ENCODE data around the gene CBLN3. TPM values are rescaled to one million over a fixed set of nuclear protein-coding genes. Genes with fewer than 3 reads are reported as not detected.

The CBLN3 gene
- total and polyA plus RNA-seq, 5 experiments from 2014 or later, result 0.23 to 4.8 (median 3.9) TPM; not detected in 2

- peaks cover 0 to 12% (median 9%) of the 10 kb centered on the region in 5 donors for H3K27me3 Mint-ChIP-seq
- ATAC-seq (no peak), DNase-seq (no peak)
- H3K27ac Mint-ChIP-seq, result no peak overlapping the region
- H3K4me1 Mint-ChIP-seq, result no peaks in the 10 kb centered on the region
- no peaks in the 10 kb centered on the region for H3K36me3 Mint-ChIP-seq
- no peaks in the 10 kb centered on the region for H3K9me3 Mint-ChIP-seq
- H3K4me3 Mint-ChIP-seq, result no peak overlapping the region
- POLR2A ChIA-PET, result no interaction called here
These were observed 48.0 kb downstream of the CBLN3 start for GRCh38 chr14:24381363-24382063.

DNA sequence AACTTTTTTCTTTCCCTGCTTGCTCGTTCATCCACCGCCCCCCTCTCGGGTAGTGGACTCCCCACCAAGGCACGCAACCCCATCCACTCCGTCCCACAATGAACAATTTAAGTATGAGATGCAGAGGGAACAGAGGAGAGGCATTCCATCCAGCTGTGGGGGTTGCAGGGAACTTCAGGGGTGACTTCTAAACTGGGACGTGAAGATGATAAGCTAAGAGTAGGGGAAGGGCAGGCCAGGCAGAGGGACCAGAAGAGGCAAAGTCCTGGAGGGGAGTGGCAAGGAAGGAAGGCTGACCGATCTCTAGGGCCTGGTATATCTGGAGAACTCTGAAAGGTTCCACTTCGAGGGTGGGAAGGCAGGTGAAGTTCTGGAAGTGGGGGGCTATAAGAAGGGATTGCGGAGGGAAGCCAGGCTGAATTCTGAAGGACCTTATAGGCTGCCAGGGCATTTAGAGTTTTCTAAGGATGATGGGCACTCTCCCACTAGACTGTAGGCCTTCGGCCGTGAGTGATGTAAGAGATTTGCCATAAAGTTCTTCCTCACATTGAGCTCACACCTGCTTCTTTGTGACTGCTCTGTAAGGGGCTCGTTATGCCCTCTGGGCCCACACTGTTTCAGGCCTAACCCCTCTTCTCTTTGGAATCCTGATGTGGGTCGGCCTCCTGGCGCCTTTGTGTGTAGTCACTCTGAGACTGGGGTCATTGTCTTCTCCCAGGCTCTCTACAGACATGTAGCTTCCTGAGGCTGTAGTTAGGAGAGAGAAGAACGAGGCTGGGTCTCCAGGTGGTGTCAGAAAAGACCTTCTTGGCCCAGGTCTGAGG, 49.3 kb downstream of the CBLN3 start:
- H3K27ac Mint-ChIP-seq, result no peak overlapping the region
- POLR2A ChIA-PET, result no interaction called here
- ATAC-seq (no peak), DNase-seq (no peak)
- no peak overlapping the region for H3K4me3 Mint-ChIP-seq
- no peaks in the 10 kb centered on the region for H3K4me1 Mint-ChIP-seq
- no peaks in the 10 kb centered on the region for H3K9me3 Mint-ChIP-seq
- peaks cover 0 to 10% (median 9%) of the 10 kb centered on the region in 5 donors for H3K27me3 Mint-ChIP-seq
- H3K36me3 Mint-ChIP-seq, result no peaks in the 10 kb centered on the region

DNA sequence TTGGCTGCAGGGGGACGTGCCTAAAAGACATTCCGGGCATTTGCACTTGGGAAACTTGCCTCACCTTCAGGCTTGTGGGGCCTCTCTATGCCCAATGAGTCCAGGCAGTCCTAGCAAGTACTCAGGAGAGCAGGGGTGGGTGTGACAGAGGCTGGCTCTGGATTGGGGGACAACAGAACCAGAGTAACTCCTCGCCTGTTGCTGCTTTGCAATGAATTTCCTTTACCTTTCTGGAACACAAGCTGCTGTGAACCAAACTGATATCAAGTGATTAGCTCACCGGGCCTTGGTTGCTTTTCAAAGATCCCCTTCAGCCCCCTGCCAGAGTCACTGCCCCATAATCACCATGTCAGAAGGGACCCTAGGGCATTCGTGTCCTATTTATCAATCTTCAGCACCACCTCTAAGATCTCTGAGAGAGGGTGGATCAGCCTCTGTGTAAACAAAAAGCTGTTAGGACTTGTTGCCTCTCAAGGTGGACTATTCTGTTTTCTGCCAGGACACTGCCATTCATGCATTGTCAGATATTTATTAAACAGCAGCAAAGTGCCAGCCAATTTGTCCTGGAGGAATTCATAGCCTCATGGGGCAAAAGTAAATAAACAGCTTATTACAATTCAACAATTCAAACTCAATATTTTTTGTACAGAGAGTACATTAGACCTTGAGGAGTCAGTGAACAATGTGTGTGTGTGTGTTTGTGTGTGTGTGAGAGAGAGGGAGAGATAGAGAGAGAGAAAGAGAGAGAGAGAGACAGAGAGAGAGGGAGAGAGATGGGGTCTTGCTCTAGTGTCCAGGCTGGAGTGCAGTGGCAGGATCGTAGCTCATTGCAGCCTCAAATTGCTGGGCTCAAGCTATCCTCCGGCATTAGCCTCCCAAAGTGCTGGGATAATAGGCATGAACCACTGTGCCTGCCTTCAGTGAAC, 50.2 kb downstream of the CBLN3 start:
- Mint-ChIP-seq H3K4me3 (no peak overlapping the region), H3K4me1 (no peaks in the 10 kb centered on the region), H3K27ac (no peak overlapping the region), H3K27me3 (peaks cover 0 to 13% (median 7%) of the 10 kb centered on the region in 5 donors), H3K36me3 (no peaks in the 10 kb centered on the region), H3K9me3 (no peaks in the 10 kb centered on the region)
- DNase-seq (no peak), ATAC-seq (no peak)
- POLR2A ChIA-PET, result interaction anchor here (0.6 to 1.0 kb wide), 2 partner anchors 11 to 21 kb away, joined by 3 read pairs; partner anchors contain the start of gene NFATC4

GRCh38 chr14:24378327-24378726, 51.1 kb downstream of the CBLN3 start:
- ATAC-seq (no peak), DNase-seq (no peak)
- Mint-ChIP-seq H3K27ac (no peak overlapping the region), H3K4me1 (no peaks in the 10 kb centered on the region), H3K4me3 (no peak overlapping the region), H3K36me3 (no peaks in the 10 kb centered on the region), H3K9me3 (no peaks in the 10 kb centered on the region), H3K27me3 (peaks cover 0 to 11% (median 7%) of the 10 kb centered on the region in 5 donors)
- POLR2A ChIA-PET, result interaction anchor here (1.0 to 1.6 kb wide), 2 partner anchors 10 to 39 kb away, joined by 3 read pairs; partner anchors contain the start of gene NFATC4

- H3K4me3 Mint-ChIP-seq, result no peak overlapping the region
- POLR2A ChIA-PET, result interaction anchor here (0.7 to 1.6 kb wide), 2 partner anchors 12 to 38 kb away, joined by 3 read pairs; no protein-coding TSS in a partner anchor
- no peak for DNase-seq
- no peak for ATAC-seq
- no peaks in the 10 kb centered on the region for H3K36me3 Mint-ChIP-seq
- H3K27ac Mint-ChIP-seq, result peak overlapping the region in 1 of 10 donors; percentile 44
- H3K4me1 Mint-ChIP-seq, result no peaks in the 10 kb centered on the region
- peaks cover 0 to 11% (median 7%) of the 10 kb centered on the region in 5 donors for H3K27me3 Mint-ChIP-seq
- no peaks in the 10 kb centered on the region for H3K9me3 Mint-ChIP-seq
These were observed 51.8 kb downstream of the CBLN3 start for GRCh38 chr14:24377657-24378056.

GRCh38 chr14:24377126-24377525, 52.3 kb downstream of the CBLN3 start:
- no peaks in the 10 kb centered on the region for H3K4me1 Mint-ChIP-seq
- no peak for DNase-seq

More at GRCh38 chr14:24377126-24377525, 52.3 kb downstream of the CBLN3 start:
- POLR2A ChIA-PET, result interaction anchor here (1.6 kb wide), 1 partner anchor 38 kb away, joined by 3 read pairs; no protein-coding TSS in a partner anchor
- H3K4me3 Mint-ChIP-seq, result no peak overlapping the region
- ATAC-seq, result no peak
- H3K27me3 Mint-ChIP-seq, result peaks cover 0 to 10% (median 7%) of the 10 kb centered on the region in 5 donors
- H3K36me3 Mint-ChIP-seq, result no peaks in the 10 kb centered on the region
- no peak overlapping the region for H3K27ac Mint-ChIP-seq
- no peaks in the 10 kb centered on the region for H3K9me3 Mint-ChIP-seq

Other genes with a start within 250 kb of the CBLN3 start
- gene IPO4, start 240.9 kb downstream of the CBLN3 start, total RNA-seq, result 10 to 100 TPM; 24.4 to 24.8 TPM
- 10 to 100 TPM; 20.2 to 27.5 (median 21.1) TPM for gene IPO4, start 240.9 kb downstream of the CBLN3 start, polyA plus RNA-seq
- 10 to 100 TPM; 19.4 to 22.1 TPM for gene TM9SF1, start 234.2 kb downstream of the CBLN3 start, total RNA-seq
- gene TM9SF1, start 234.2 kb downstream of the CBLN3 start, polyA plus RNA-seq, result 10 to 100 TPM; 23.1 to 29.8 (median 29.1) TPM
- gene TSSK4, start 224.0 kb downstream of the CBLN3 start, total RNA-seq, result 1 to 10 TPM in 1 of 2 experiments, under 1 TPM in 1; 0.30 to 1.1 TPM
- gene TSSK4, start 224.0 kb downstream of the CBLN3 start, polyA plus RNA-seq, result under 1 TPM; 0.79 to 0.95 (median 0.87) TPM
- 100 to 1,000 TPM in 1 of 2 experiments, 10 to 100 TPM in 1; 99.4 to 107 TPM for gene CHMP4A, start 216.2 kb downstream of the CBLN3 start, total RNA-seq
- gene CHMP4A, start 216.2 kb downstream of the CBLN3 start, polyA plus RNA-seq, result 100 to 1,000 TPM; 133 to 144 (median 143) TPM
- gene MDP1, start 213.6 kb downstream of the CBLN3 start, total RNA-seq, result 10 to 100 TPM; 13.7 to 15.3 TPM
- gene MDP1, start 213.6 kb downstream of the CBLN3 start, polyA plus RNA-seq, result 10 to 100 TPM; 33.8 to 39.1 (median 34.5) TPM
- gene NEDD8, start 197.3 kb downstream of the CBLN3 start, total RNA-seq, result 100 to 1,000 TPM in 1 of 2 experiments, 10 to 100 TPM in 1; 96.8 to 107 TPM
- gene NEDD8, start 197.3 kb downstream of the CBLN3 start, polyA plus RNA-seq, result 100 to 1,000 TPM; 302 to 320 (median 319) TPM
- 10 to 100 TPM; 76.4 to 78.6 TPM for gene GMPR2, start 196.7 kb downstream of the CBLN3 start, total RNA-seq
- 100 to 1,000 TPM in 1 of 3 donors, 10 to 100 TPM in 2; 79.7 to 111 (median 85.4) TPM for gene GMPR2, start 196.7 kb downstream of the CBLN3 start, polyA plus RNA-seq
- gene TINF2, start 187.0 kb downstream of the CBLN3 start, total RNA-seq, result 100 to 1,000 TPM; 125 to 136 TPM
- 100 to 1,000 TPM; 116 to 154 (median 150) TPM for gene TINF2, start 187.0 kb downstream of the CBLN3 start, polyA plus RNA-seq
- gene TGM1, start 166.5 kb downstream of the CBLN3 start, total RNA-seq, result 1 to 10 TPM; 6.5 to 6.9 TPM
- gene TGM1, start 166.5 kb downstream of the CBLN3 start, polyA plus RNA-seq, result under 1 TPM in 1 of 3 donors, not detected in 2; 0.13 TPM
- gene RABGGTA, start 158.1 kb downstream of the CBLN3 start, total RNA-seq, result 10 to 100 TPM; 43.3 to 46.5 TPM
- gene RABGGTA, start 158.1 kb downstream of the CBLN3 start, polyA plus RNA-seq, result 10 to 100 TPM; 12.7 to 22.1 (median 20.4) TPM
- gene DHRS1, start 129.9 kb downstream of the CBLN3 start, total RNA-seq, result 10 to 100 TPM; 27.5 to 34.2 TPM
- gene DHRS1, start 129.9 kb downstream of the CBLN3 start, polyA plus RNA-seq, result 10 to 100 TPM; 19.6 to 22.4 (median 20.8) TPM
- gene NOP9, start 129.8 kb downstream of the CBLN3 start, total RNA-seq, result 10 to 100 TPM; 21.8 to 25.8 TPM
- 1 to 10 TPM; 1.3 to 2.2 (median 1.6) TPM for gene NOP9, start 129.8 kb downstream of the CBLN3 start, polyA plus RNA-seq
- 10 to 100 TPM; 12.2 to 15.5 TPM for gene CIDEB, start 121.7 kb downstream of the CBLN3 start, total RNA-seq
- gene CIDEB, start 121.7 kb downstream of the CBLN3 start, polyA plus RNA-seq, result 10 to 100 TPM in 2 of 3 donors, 1 to 10 TPM in 1; 8.6 to 16.1 (median 13.2) TPM
- gene LTB4R2, start 119.5 kb downstream of the CBLN3 start, total RNA-seq, result 10 to 100 TPM; 12.5 to 13.0 TPM
- 1 to 10 TPM in 2 of 3 donors, under 1 TPM in 1; 0.93 to 3.5 (median 1.5) TPM for gene LTB4R2, start 119.5 kb downstream of the CBLN3 start, polyA plus RNA-seq
- gene LTB4R, start 118.2 kb downstream of the CBLN3 start, total RNA-seq, result 10 to 100 TPM in 1 of 2 experiments, 1 to 10 TPM in 1; 9.6 to 10.1 TPM
- 1 to 10 TPM; 3.4 to 5.9 (median 4.5) TPM for gene LTB4R, start 118.2 kb downstream of the CBLN3 start, polyA plus RNA-seq
- 1 to 10 TPM; 3.8 to 4.7 TPM for gene ADCY4, start 94.6 kb downstream of the CBLN3 start, total RNA-seq
- gene ADCY4, start 94.6 kb downstream of the CBLN3 start, polyA plus RNA-seq, result under 1 TPM; 0.08 to 0.28 (median 0.24) TPM
- gene RIPK3, start 89.7 kb downstream of the CBLN3 start, total RNA-seq, result 10 to 100 TPM; 32.9 to 35.8 TPM
- gene RIPK3, start 89.7 kb downstream of the CBLN3 start, polyA plus RNA-seq, result 10 to 100 TPM in 1 of 3 donors, 1 to 10 TPM in 2; 5.3 to 11.1 (median 5.6) TPM
- not detected for gene NFATC4, start 61.5 kb downstream of the CBLN3 start, total RNA-seq
- gene NFATC4, start 61.5 kb downstream of the CBLN3 start, polyA plus RNA-seq, result not detected
- under 1 TPM; 0.29 to 0.36 TPM for gene NYNRIN, start 30.7 kb downstream of the CBLN3 start, total RNA-seq
- gene NYNRIN, start 30.7 kb downstream of the CBLN3 start, polyA plus RNA-seq, result under 1 TPM in 1 of 3 donors, not detected in 2; 0.13 TPM
- 100 to 1,000 TPM; 142 to 150 TPM for gene KHNYN, start 286 bp upstream of the CBLN3 start, total RNA-seq
- gene KHNYN, start 286 bp upstream of the CBLN3 start, polyA plus RNA-seq, result 10 to 100 TPM in 2 of 3 donors, 1 to 10 TPM in 1; 9.1 to 16.9 (median 10.6) TPM
- gene SDR39U1, start 13.1 kb upstream of the CBLN3 start, total RNA-seq, result 100 to 1,000 TPM; 140 to 145 TPM
- gene SDR39U1, start 13.1 kb upstream of the CBLN3 start, polyA plus RNA-seq, result 10 to 100 TPM; 70.3 to 90.8 (median 89.5) TPM
- gene CMA1, start 78.6 kb upstream of the CBLN3 start, total RNA-seq, result not detected
- gene CMA1, start 78.6 kb upstream of the CBLN3 start, polyA plus RNA-seq, result not detected
- not detected for gene CTSG, start 146.6 kb upstream of the CBLN3 start, total RNA-seq
- not detected for gene CTSG, start 146.6 kb upstream of the CBLN3 start, polyA plus RNA-seq
- gene GZMH, start 180.0 kb upstream of the CBLN3 start, total RNA-seq, result under 1 TPM in 1 of 2 experiments, not detected in 1; 0.65 TPM
- 100 to 1,000 TPM in 1 of 3 donors, 10 to 100 TPM in 1, 1 to 10 TPM in 1; 8.5 to 452 (median 11.3) TPM for gene GZMH, start 180.0 kb upstream of the CBLN3 start, polyA plus RNA-seq
- under 1 TPM; 0.41 to 0.49 TPM for gene GZMB, start 204.5 kb upstream of the CBLN3 start, total RNA-seq
- gene GZMB, start 204.5 kb upstream of the CBLN3 start, polyA plus RNA-seq, result 100 to 1,000 TPM in 1 of 3 donors, 1 to 10 TPM in 2; 2.8 to 161 (median 3.3) TPM

Measured in naive thymus-derived CD8-positive, alpha-beta T cell (primary cell).